Effector memory CD8-positive, alpha-beta T cell (primary cell): ENCODE results near the gene B3GALT5.

Source experiments
- ATAC-seq: fragments of 150-1000 bp; cut with Tn5 transposase; replicated peaks from 2 replicates; pipeline ENCODE4 v1.10.0; 2021; ENCODE audit warnings: mild to moderate bottlenecking, moderate library complexity
- DNase-seq, 3 experiments: peaks; one replicate each; pipeline ENCODE4 v3.0.0; 2021
- H3K27ac Mint-ChIP-seq, 2 donors: one replicate each; pipeline ENCODE4 v1.8.0; 2022; ENCODE audit warnings: mild to moderate bottlenecking in 2 of 2, mixed read lengths in 2 of 2, moderate library complexity in 2 of 2
- H3K27me3 Mint-ChIP-seq, 2 donors: one replicate each; pipeline ENCODE4 v1.8.0; 2022; ENCODE audit warnings: mixed read lengths in 2 of 2
- H3K36me3 Mint-ChIP-seq: one replicate; pipeline ENCODE4 v1.8.0; 2022; ENCODE audit warnings: mild to moderate bottlenecking, moderate library complexity, mixed read lengths; ENCODE audit not compliant: insufficient read depth
- H3K4me1 Mint-ChIP-seq, 2 donors: one replicate each; pipeline ENCODE4 v1.8.0; 2022; ENCODE audit warnings: low read depth in 2 of 2, mixed read lengths in 2 of 2
- H3K4me3 Mint-ChIP-seq, 2 donors: one replicate each; pipeline ENCODE4 v1.8.0; 2022; ENCODE audit warnings: mild to moderate bottlenecking in 2 of 2, mixed read lengths in 2 of 2, moderate library complexity in 2 of 2
- H3K9me3 Mint-ChIP-seq, 2 donors: one replicate each; pipeline ENCODE4 v1.8.0; 2022; ENCODE audit warnings: mixed read lengths in 2 of 2

The B3GALT5 gene

DNA sequence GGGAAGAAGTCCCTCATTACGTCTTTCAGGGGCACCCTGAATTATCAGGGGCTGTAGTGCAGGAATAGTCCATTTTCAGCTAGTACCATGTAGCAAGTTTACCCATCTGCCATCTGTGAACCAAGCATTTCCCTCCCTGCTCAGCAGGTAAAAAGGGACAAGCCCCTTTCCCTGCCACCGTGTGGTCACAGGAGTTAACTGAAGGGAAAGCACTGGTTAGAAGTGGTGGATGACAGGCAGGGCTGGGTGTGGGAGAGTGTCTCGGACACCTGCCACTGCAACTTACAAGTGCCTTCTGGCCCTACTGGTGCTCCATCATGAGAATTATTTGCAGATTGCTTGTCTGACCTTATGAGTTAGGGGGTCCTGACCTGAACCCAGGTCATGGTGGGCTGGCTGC lies 100.2 kb downstream of the B3GALT5 start:
- Mint-ChIP-seq H3K4me3 (no peak overlapping the region), H3K4me1 (no peaks in the 10 kb centered on the region), H3K27me3 (no peaks in the 10 kb centered on the region), H3K27ac (no peak overlapping the region), H3K36me3 (peaks cover 2% of the 10 kb centered on the region), H3K9me3 (no peaks in the 10 kb centered on the region)
- ATAC-seq: no peak
- no peak for DNase-seq

GRCh38 chr21:39713905-39714304 lies 101.2 kb downstream of the B3GALT5 start:
- Mint-ChIP-seq H3K4me1 (no peaks in the 10 kb centered on the region), H3K27ac (no peak overlapping the region), H3K36me3 (peaks cover 2% of the 10 kb centered on the region), H3K4me3 (no peak overlapping the region), H3K9me3 (no peaks in the 10 kb centered on the region), H3K27me3 (peaks cover 0 to 3% of the 10 kb centered on the region in 2 donors)
- no peak for ATAC-seq
- DNase-seq: no peak

- Mint-ChIP-seq H3K27me3 (peaks cover 0 to 7% of the 10 kb centered on the region in 2 donors), H3K27ac (no peak overlapping the region), H3K9me3 (no peaks in the 10 kb centered on the region), H3K36me3 (peaks cover 2% of the 10 kb centered on the region), H3K4me3 (no peak overlapping the region), H3K4me1 (no peaks in the 10 kb centered on the region)
- DNase-seq (no peak), ATAC-seq (no peak)
Observed at GRCh38 chr21:39714331-39714730, 101.6 kb downstream of the B3GALT5 start.

GRCh38 chr21:39715804-39716397 lies 103.2 kb downstream of the B3GALT5 start:
- Mint-ChIP-seq H3K9me3 (no peaks in the 10 kb centered on the region), H3K27ac (no peak overlapping the region), H3K4me1 (no peaks in the 10 kb centered on the region), H3K36me3 (no peaks in the 10 kb centered on the region), H3K27me3 (peaks cover 0 to 10% of the 10 kb centered on the region in 2 donors), H3K4me3 (no peak overlapping the region)
- no peak for ATAC-seq
- peak in 2 of 3 experiments; percentile 15 to 20 for DNase-seq

DNA sequence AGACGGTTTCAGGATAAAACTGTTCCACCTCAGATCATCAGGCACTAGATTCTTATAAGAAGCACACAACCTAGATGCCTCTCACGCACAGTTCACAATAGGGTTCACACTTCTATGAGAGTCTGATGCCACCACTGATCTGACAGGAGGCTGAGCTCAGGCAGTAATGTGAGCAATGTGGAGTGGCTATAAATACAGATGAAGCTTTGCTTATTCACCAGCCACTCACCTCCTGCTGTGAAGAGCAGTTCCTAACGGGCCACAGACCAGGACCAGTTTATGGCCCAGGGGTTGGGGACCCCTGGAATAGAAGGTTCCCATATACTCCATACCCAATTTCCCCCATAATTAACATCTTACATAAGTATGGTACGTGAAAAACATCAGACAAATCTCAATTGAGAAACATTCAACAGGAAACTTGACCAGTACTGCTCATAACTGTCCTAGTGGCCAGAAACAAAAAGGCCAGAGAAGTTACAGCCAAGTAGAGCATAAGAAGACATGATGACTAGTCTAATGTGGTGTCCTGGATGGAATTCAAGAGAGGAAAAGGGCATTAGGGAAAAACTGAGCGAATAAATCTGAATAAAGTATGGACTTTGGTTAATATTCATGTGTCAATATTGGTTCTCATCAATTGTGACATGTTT lies 107.5 kb downstream of the B3GALT5 start:
- Mint-ChIP-seq H3K4me1 (no peaks in the 10 kb centered on the region), H3K4me3 (no peak overlapping the region), H3K9me3 (no peaks in the 10 kb centered on the region), H3K36me3 (no peaks in the 10 kb centered on the region), H3K27me3 (peaks cover 0 to 10% of the 10 kb centered on the region in 2 donors), H3K27ac (no peak overlapping the region)
- DNase-seq (no peak), ATAC-seq (no peak)

GRCh38 chr21:39721885-39722284 lies 109.1 kb downstream of the B3GALT5 start:
- ATAC-seq (no peak), DNase-seq (no peak)
- H3K27me3 Mint-ChIP-seq: peaks cover 0 to 10% of the 10 kb centered on the region in 2 donors
- H3K4me1 Mint-ChIP-seq: no peaks in the 10 kb centered on the region
- H3K27ac Mint-ChIP-seq: no peak overlapping the region
- H3K9me3 Mint-ChIP-seq: no peaks in the 10 kb centered on the region
- H3K36me3 Mint-ChIP-seq: no peaks in the 10 kb centered on the region
- H3K4me3 Mint-ChIP-seq: no peak overlapping the region
